GM23338 (cell line): ENCODE data around the gene RBKS. TPM values are rescaled to one million over a fixed set of nuclear protein-coding genes. Genes with fewer than 3 reads are reported as not detected.

Experiments
- ATAC-seq: fragments of 200-7000 bp; cut with Tn5 transposase; 3 replicates; pipeline ENCODE4 v1.9.1; 2020
- DNase-seq: peaks from one replicate; pipeline ENCODE4 v3.0.0-alpha.2; 2015; ENCODE audit warnings: low spot score
- H2AFZ ChIP-seq: fragments of 200-600 bp; sonication (generic); 2 replicates; pipeline ENCODE4 v1.8.0; 2016; ENCODE audit warnings: antibody characterized with exemption, mild to moderate bottlenecking, moderate library complexity
- H3F3A ChIP-seq: fragments of 200-600 bp; sonication (generic); replicated peaks from 2 replicates; pipeline ENCODE4 v1.8.0; 2017; ENCODE audit warnings: antibody characterized with exemption, mixed run types, low read depth
- H3K27ac ChIP-seq: fragments of 200-600 bp; sonication (generic); 2 replicates; pipeline ENCODE4 v1.6.1; 2016; ENCODE audit warnings: low read depth
- H3K27me3 ChIP-seq: fragments of 200-600 bp; sonication (generic); 2 replicates; pipeline ENCODE4 v1.8.0; 2016; ENCODE audit warnings: mild to moderate bottlenecking, mixed run types, moderate library complexity; ENCODE audit not compliant: insufficient read depth
- H3K36me3 ChIP-seq: fragments of 200-600 bp; sonication (generic); 2 replicates; pipeline ENCODE4 v1.8.0; 2016; ENCODE audit warnings: mild to moderate bottlenecking; ENCODE audit not compliant: insufficient read depth
- H3K4me1 ChIP-seq: fragments of 200-600 bp; sonication (generic); 2 replicates; pipeline ENCODE4 v1.8.0; 2016; ENCODE audit warnings: mild to moderate bottlenecking, moderate library complexity; ENCODE audit not compliant: insufficient read depth
- H3K4me2 ChIP-seq: fragments of 200-600 bp; sonication (generic); 2 replicates; pipeline ENCODE4 v1.7.1; 2017; ENCODE audit warnings: mixed run types
- H3K4me3 ChIP-seq: fragments of 200-600 bp; sonication (generic); 2 replicates; pipeline ENCODE4 v1.6.1; 2016; ENCODE audit warnings: mixed run types
- H3K79me2 ChIP-seq: fragments of 200-600 bp; sonication (generic); replicated peaks from 2 replicates; pipeline ENCODE4 v1.8.0; 2017; ENCODE audit warnings: mild to moderate bottlenecking; ENCODE audit not compliant: insufficient read depth
- H3K9me2 ChIP-seq: fragments of 200-600 bp; sonication (generic); 2 replicates; pipeline ENCODE4 v1.8.0; 2017; ENCODE audit not compliant: insufficient read depth
- H4K20me1 ChIP-seq: fragments of 200-600 bp; sonication (generic); replicated peaks from 2 replicates; pipeline ENCODE4 v1.8.0; 2017; ENCODE audit warnings: mild to moderate bottlenecking; ENCODE audit not compliant: insufficient read depth
- H3K27ac Mint-ChIP-seq: 2 replicates; pipeline ENCODE4 v1.8.0; 2020; ENCODE audit warnings: inconsistent platforms, mild to moderate bottlenecking, moderate library complexity, mixed read lengths
- H3K27me3 Mint-ChIP-seq: 3 replicates; pipeline ENCODE4 v1.8.0; 2022; ENCODE audit warnings: low read depth, mild to moderate bottlenecking, moderate library complexity, mixed read lengths, inconsistent platforms; ENCODE audit not compliant: insufficient read depth, poor library complexity
- H3K36me3 Mint-ChIP-seq: 3 replicates; pipeline ENCODE4 v1.8.0; 2021; ENCODE audit warnings: low read depth, mild to moderate bottlenecking, inconsistent platforms, moderate library complexity, mixed read lengths
- H3K4me1 Mint-ChIP-seq: 3 replicates; pipeline ENCODE4 v1.8.0; 2020; ENCODE audit warnings: mild to moderate bottlenecking, inconsistent platforms, mixed read lengths
- H3K4me3 Mint-ChIP-seq: 3 replicates; pipeline ENCODE4 v1.8.0; 2021; ENCODE audit warnings: moderate library complexity, mild to moderate bottlenecking, inconsistent platforms, mixed read lengths
- H3K9me3 Mint-ChIP-seq: 3 replicates; pipeline ENCODE4 v1.8.0; 2020; ENCODE audit warnings: moderate library complexity, mild to moderate bottlenecking, inconsistent platforms, mixed read lengths
- CREB1 ChIP-seq: fragments of 250-450 bp; sonication (Bioruptor Pico); IDR thresholded peaks from 2 replicates; pipeline ENCODE4 v1.5.0; 2020; ENCODE audit warnings: low read depth, mild to moderate bottlenecking, moderate library complexity
- CTCF ChIP-seq, 2 experiments: fragments of 200-600 bp in 1 of 2; sonication (generic) in 1 of 2; conservative IDR thresholded peaks; 2 replicates each; pipeline versions ENCODE4 v1.5.1 to v1.6.1; 2016 to 2017; ENCODE audit warnings: antibody characterized with exemption in 2 of 2, low read depth in 2 of 2, mild to moderate bottlenecking in 2 of 2, moderate library complexity in 1 of 2
- ETS1 ChIP-seq: IDR thresholded peaks from 2 replicates; pipeline ENCODE4 v1.6.1; 2016; ENCODE audit warnings: antibody characterized with exemption
- EZH2 ChIP-seq: fragments of 200-600 bp; sonication (generic); IDR thresholded peaks from one replicate; pipeline ENCODE4 v1.8.0; 2017; ENCODE audit warnings: antibody characterized with exemption, mild to moderate bottlenecking, low read depth; ENCODE audit not compliant: unreplicated experiment
- EZH2phosphoT487 ChIP-seq: fragments of 200-600 bp; sonication (generic); IDR thresholded peaks from one replicate; pipeline ENCODE4 v1.8.1; 2018; ENCODE audit warnings: antibody characterized with exemption; ENCODE audit not compliant: unreplicated experiment
- JUNB ChIP-seq: IDR thresholded peaks from one replicate; pipeline ENCODE4 v1.6.1; 2016; ENCODE audit warnings: antibody characterized with exemption; ENCODE audit not compliant: unreplicated experiment
- NANOG ChIP-seq: IDR thresholded peaks from 2 replicates; pipeline ENCODE4 v1.6.1; 2016; ENCODE audit warnings: antibody characterized with exemption, borderline replicate concordance
- POLR2AphosphoS5 ChIP-seq: IDR thresholded peaks from 2 replicates; pipeline ENCODE4 v1.6.1; 2016; ENCODE audit warnings: antibody characterized with exemption, low read depth
- REST ChIP-seq: IDR thresholded peaks from one replicate; pipeline ENCODE4 v1.6.1; 2018; ENCODE audit warnings: antibody characterized with exemption; ENCODE audit not compliant: unreplicated experiment
- STAT1 ChIP-seq: IDR thresholded peaks from one replicate; pipeline ENCODE4 v1.6.1; 2016; ENCODE audit warnings: antibody characterized with exemption; ENCODE audit not compliant: unreplicated experiment
- ZNF114 ChIP-seq: fragments of 250-450 bp; sonication (Bioruptor Pico); IDR thresholded peaks from 2 replicates; pipeline ENCODE4 v1.5.0; 2020; ENCODE audit warnings: mild to moderate bottlenecking, moderate library complexity
- ZNF331 ChIP-seq: fragments of 250-450 bp; sonication (Bioruptor Pico); IDR thresholded peaks from 2 replicates; pipeline ENCODE4 v1.5.0; 2020; ENCODE audit warnings: low read depth, mild to moderate bottlenecking, moderate library complexity
- ZNF462 ChIP-seq: fragments of 250-450 bp; sonication (Bioruptor Pico); IDR thresholded peaks from 2 replicates; pipeline ENCODE4 v1.5.0; 2020; ENCODE audit warnings: mild to moderate bottlenecking, moderate library complexity
- polyA plus RNA-seq: library from polyadenylated mRNA; unstranded; fragments of >200 nt; fragmentation: Nextera tagmentation; extraction: Ambion mirVana; gene quantifications from 2 replicates; pipeline ENCODE4 v1.2.1, GENCODE V29; 2016
- total RNA-seq: library from RNA; depleted of rRNA; stranded (reverse); fragments of >200 nt; shearing (Covaris generic); gene quantifications from 2 replicates; pipeline ENCODE4 v1.2.3, GENCODE V29; 2014

RBKS gene
- total and polyA plus RNA-seq, 2 experiments from 2014 or later = 1.3 to 1.5 TPM

GRCh38 chr2:27929916-27930486 lies 39.8 kb upstream of the RBKS start:
- no peaks in the 10 kb centered on the region for H3K9me2 ChIP-seq
- Mint-ChIP-seq H3K27ac (no peak overlapping the region), H3K27me3 (peaks cover 2% of the 10 kb centered on the region), H3K4me3 (no peak overlapping the region), H3K36me3 (no peaks in the 10 kb centered on the region), H3K4me1 (peaks cover 5% of the 10 kb centered on the region; the same call in 2 of the 3 replicates), H3K9me3 (no peaks in the 10 kb centered on the region)
- no peak overlapping the region for H3K4me3 ChIP-seq
- H3K79me2 ChIP-seq = no peaks in the 10 kb centered on the region
- no peaks in the 10 kb centered on the region for H3F3A ChIP-seq
- DNase-seq (no peak), ATAC-seq (no peak)
- TF ChIP-seq ETS1 = no peak
- no peak for TF ChIP-seq ZNF331 (CRISPR knock-in tag)
- no peak for TF ChIP-seq CREB1
- TF ChIP-seq ZNF462 (CRISPR knock-in tag) = no peak
- TF ChIP-seq EZH2 = no peak
- TF ChIP-seq POLR2AphosphoS5 = no peak
- TF ChIP-seq CTCF (conservative IDR thresholded peaks at IDR 0.05; ENCODE audit: low read depth in 2 of 2) = no peak
- TF ChIP-seq ZNF114 (CRISPR knock-in tag) = no peak
- no peak for TF ChIP-seq REST
- no peak for TF ChIP-seq STAT1
- no peak for TF ChIP-seq JUNB
- TF ChIP-seq EZH2phosphoT487 = no peak
- TF ChIP-seq NANOG = no peak
- no peaks in the 10 kb centered on the region for H4K20me1 ChIP-seq
- no peak overlapping the region for H3K4me2 ChIP-seq
- H3K36me3 ChIP-seq = no peaks in the 10 kb centered on the region
- H3K4me1 ChIP-seq = no peaks in the 10 kb centered on the region
- no peaks in the 10 kb centered on the region for H3K27me3 ChIP-seq
- no peak overlapping the region for H2AFZ ChIP-seq
- no peak overlapping the region for H3K27ac ChIP-seq
